CD14-positive monocyte (primary cell): Measurements from ENCODE around the gene ABLIM3. TPM values are rescaled to one million over a fixed set of nuclear protein-coding genes. Genes with fewer than 3 reads are reported as not detected.

Source experiments
- DNase-seq, 3 donors: peaks; one replicate each; pipeline ENCODE4 v3.0.0-alpha.2; 2011 to 2022
- H2AFZ ChIP-seq: 2 replicates; pipeline ENCODE4 v1.6.0; 2012; ENCODE audit warnings: mild to moderate bottlenecking, low read depth, low read length, inconsistent platforms; ENCODE audit not compliant: insufficient read depth, poor library complexity, severe bottlenecking
- H3K27ac ChIP-seq, 2 donors: 1 replicate in 1 of 2; 2 replicates in 1 of 2; pipeline ENCODE4 v1.5.1; 2012 to 2013; ENCODE audit warnings: low read length in 2 of 2, control low read depth in 1 of 2, inconsistent platforms in 1 of 2, low read depth in 1 of 2, mild to moderate bottlenecking in 1 of 2
- H3K27me3 ChIP-seq, 2 donors: one replicate each; pipeline versions ENCODE4 v1.6.0 to v1.6.1; 2011 to 2013; ENCODE audit warnings: low read length in 2 of 2; ENCODE audit not compliant: control insufficient read depth in 2 of 2, insufficient read depth in 2 of 2
- H3K36me3 ChIP-seq, 2 donors: replicated peaks in 1 of 2; 1 replicate in 1 of 2; 2 replicates in 1 of 2; pipeline versions ENCODE4 v1.5.1 to v1.6.1; 2012 to 2013; ENCODE audit warnings: low read length in 2 of 2, control low read depth in 1 of 2, inconsistent platforms in 1 of 2, mild to moderate bottlenecking in 1 of 2; ENCODE audit not compliant: insufficient read depth in 2 of 2, control insufficient read depth in 1 of 2
- H3K4me1 ChIP-seq, 2 donors: 1 replicate in 1 of 2; 2 replicates in 1 of 2; pipeline versions ENCODE4 v1.5.1 to v1.6.1; 2012 to 2013; ENCODE audit warnings: low read length in 2 of 2, control low read depth in 1 of 2, inconsistent platforms in 1 of 2, mild to moderate bottlenecking in 1 of 2, moderate library complexity in 1 of 2; ENCODE audit not compliant: insufficient read depth in 2 of 2, control insufficient read depth in 1 of 2
- H3K4me2 ChIP-seq: replicated peaks from 2 replicates; pipeline ENCODE3; 2012; ENCODE audit warnings: low read length, moderate library complexity, mild to moderate bottlenecking; ENCODE audit not compliant: poor library complexity, severe bottlenecking; ENCODE audit errors: extremely low read depth
- H3K4me3 ChIP-seq, 3 experiments: fragments of 200-600 bp in 1 of 3; sonication (generic) in 1 of 3; replicated peaks in 1 of 3; 1 replicate in 2 of 3; 2 replicates in 1 of 3; pipeline ENCODE4 v1.5.1; 2011 to 2013; ENCODE audit warnings: low read length in 3 of 3, mild to moderate bottlenecking in 3 of 3, control low read depth in 2 of 3, low read depth in 2 of 3, inconsistent platforms in 1 of 3, moderate library complexity in 1 of 3
- H3K79me2 ChIP-seq: 2 replicates; pipeline ENCODE4 v1.6.0; 2012; ENCODE audit warnings: mild to moderate bottlenecking, control low read depth, inconsistent platforms, low read length, moderate library complexity; ENCODE audit not compliant: insufficient read depth
- H3K9ac ChIP-seq: 2 replicates; pipeline ENCODE4 v1.6.0; 2017; ENCODE audit warnings: low read length, mild to moderate bottlenecking; ENCODE audit not compliant: insufficient read depth, poor library complexity, severe bottlenecking
- H3K9me3 ChIP-seq, 2 donors: replicated peaks in 1 of 2; 1 replicate in 1 of 2; 2 replicates in 1 of 2; pipeline versions ENCODE4 v1.5.1 to v1.6.1; 2012 to 2013; ENCODE audit warnings: low read length in 2 of 2, control low read depth in 1 of 2; ENCODE audit not compliant: control insufficient read depth in 1 of 2, insufficient read depth in 1 of 2
- H4K20me1 ChIP-seq: 2 replicates; pipeline ENCODE4 v1.6.0; 2012; ENCODE audit warnings: mild to moderate bottlenecking, low read length, control low read depth, moderate library complexity; ENCODE audit not compliant: insufficient read depth
- H3K27ac Mint-ChIP-seq, 7 donors: one replicate each; pipeline ENCODE4 v1.8.0; 2020; ENCODE audit warnings: mild to moderate bottlenecking in 7 of 7, mixed read lengths in 7 of 7, moderate library complexity in 6 of 7, inconsistent platforms in 2 of 7
- H3K27me3 Mint-ChIP-seq, 3 donors: one replicate each; pipeline ENCODE4 v1.8.0; 2021 to 2022; ENCODE audit warnings: low read depth in 3 of 3, mild to moderate bottlenecking in 3 of 3, mixed read lengths in 3 of 3, moderate library complexity in 3 of 3, inconsistent platforms in 1 of 3
- H3K36me3 Mint-ChIP-seq, 2 donors: one replicate each; pipeline ENCODE4 v1.8.0; 2020; ENCODE audit warnings: mixed read lengths in 2 of 2, inconsistent platforms in 1 of 2, mild to moderate bottlenecking in 1 of 2
- H3K4me1 Mint-ChIP-seq: one replicate; pipeline ENCODE4 v1.8.0; 2020; ENCODE audit warnings: mild to moderate bottlenecking, mixed read lengths
- H3K4me3 Mint-ChIP-seq, 2 donors: one replicate each; pipeline ENCODE4 v1.8.0; 2020; ENCODE audit warnings: mild to moderate bottlenecking in 2 of 2, mixed read lengths in 2 of 2, moderate library complexity in 1 of 2
- H3K9me3 Mint-ChIP-seq, 7 donors: one replicate each; pipeline ENCODE4 v1.8.0; 2020 to 2022; ENCODE audit warnings: mixed read lengths in 7 of 7, mild to moderate bottlenecking in 6 of 7, moderate library complexity in 6 of 7, inconsistent platforms in 2 of 7
- WGBS: methylation state at CpG from one replicate; pipeline ENCODE4 v1.1.5; 2013; ENCODE audit warnings: missing lambda C conversion rate; ENCODE audit not compliant: insufficient coverage; 5-methylcytosine and 5-hydroxymethylcytosine counted together
- intact Hi-C, 2 donors: fragments of 100-400 bp; cut with micrococcal nuclease; formaldehyde crosslinking; loops; one replicate each; pipeline versions ENCODE4 v1.15.0 to v1.15.1; 2023
- polyA plus RNA-seq, 3 donors: library from polyadenylated mRNA; depleted of rRNA in 1 of 3; unstranded in 2 of 3; stranded (reverse) in 1 of 3; fragments of 300-500 nt in 2 of 3; fragments of >200 nt in 1 of 3; fragmentation: Illumina TruSeq in 2 of 3; gene quantifications; 1 replicate in 2 of 3; 2 replicates in 1 of 3; pipeline ENCODE4 v1.2.3, GENCODE V29; 2012 to 2021
- TF ChIP-seq, protein P1 (sequence below): fragments of 200-600 bp; IDR thresholded peaks from one replicate; pipeline ENCODE4 v1.8.0; 2022; ENCODE audit warnings: antibody characterized with exemption, mild to moderate bottlenecking

Gene ABLIM3
- polyA plus RNA-seq, 3 donors, result 0.22 to 0.74 TPM; not detected in 1

DNA sequence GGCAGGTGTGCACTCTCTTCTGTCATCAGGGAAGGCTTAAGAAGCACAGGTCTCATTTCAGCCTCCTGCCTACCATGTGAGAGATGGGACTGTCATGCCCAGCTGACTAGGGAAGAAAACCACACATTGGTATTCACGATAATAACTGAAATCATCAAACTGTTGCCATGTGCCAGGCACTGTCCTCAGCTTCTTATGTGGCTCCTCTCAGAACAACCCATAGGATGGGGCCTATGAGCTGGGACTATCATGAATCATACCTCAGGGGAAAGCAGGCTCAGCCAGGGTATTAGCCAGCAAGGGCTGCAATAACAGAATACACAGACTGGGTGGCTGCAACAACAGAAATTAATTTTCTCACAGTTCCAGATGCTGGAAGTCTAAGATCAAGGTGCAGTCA, 133.6 kb downstream of the ABLIM3 start:
- no peak overlapping the region for H3K4me2 ChIP-seq
- Mint-ChIP-seq H3K9me3 (peaks cover 0 to 14% (median 7%) of the 10 kb centered on the region in 7 donors), H3K36me3 (peaks cover 2 to 12% of the 10 kb centered on the region in 2 donors), H3K4me1 (peaks cover 25% of the 10 kb centered on the region), H3K27ac (no peak overlapping the region), H3K4me3 (no peak overlapping the region), H3K27me3 (peaks cover 34 to 41% (median 40%) of the 10 kb centered on the region in 3 donors)
- H3K36me3 ChIP-seq, result no peaks in the 10 kb centered on the region
- WGBS, result no CpG with 5 or more reads among the region's 1 CpG
- intact Hi-C loops, result no loop called here
- no peaks in the 10 kb centered on the region for H4K20me1 ChIP-seq
- no peak overlapping the region for H3K27ac ChIP-seq
- no peak overlapping the region for H3K4me3 ChIP-seq
- no peak for DNase-seq
- no peak overlapping the region for H3K9ac ChIP-seq
- H3K79me2 ChIP-seq, result no peaks in the 10 kb centered on the region
- peaks cover 25 to 36% of the 10 kb centered on the region in 2 donors for H3K27me3 ChIP-seq
- H3K4me1 ChIP-seq, result peaks cover 12 to 17% of the 10 kb centered on the region in 2 donors
- H2AFZ ChIP-seq, result no peak overlapping the region
- peaks cover 0 to 5% of the 10 kb centered on the region in 2 donors for H3K9me3 ChIP-seq
- TF ChIP-seq, protein P1, sequence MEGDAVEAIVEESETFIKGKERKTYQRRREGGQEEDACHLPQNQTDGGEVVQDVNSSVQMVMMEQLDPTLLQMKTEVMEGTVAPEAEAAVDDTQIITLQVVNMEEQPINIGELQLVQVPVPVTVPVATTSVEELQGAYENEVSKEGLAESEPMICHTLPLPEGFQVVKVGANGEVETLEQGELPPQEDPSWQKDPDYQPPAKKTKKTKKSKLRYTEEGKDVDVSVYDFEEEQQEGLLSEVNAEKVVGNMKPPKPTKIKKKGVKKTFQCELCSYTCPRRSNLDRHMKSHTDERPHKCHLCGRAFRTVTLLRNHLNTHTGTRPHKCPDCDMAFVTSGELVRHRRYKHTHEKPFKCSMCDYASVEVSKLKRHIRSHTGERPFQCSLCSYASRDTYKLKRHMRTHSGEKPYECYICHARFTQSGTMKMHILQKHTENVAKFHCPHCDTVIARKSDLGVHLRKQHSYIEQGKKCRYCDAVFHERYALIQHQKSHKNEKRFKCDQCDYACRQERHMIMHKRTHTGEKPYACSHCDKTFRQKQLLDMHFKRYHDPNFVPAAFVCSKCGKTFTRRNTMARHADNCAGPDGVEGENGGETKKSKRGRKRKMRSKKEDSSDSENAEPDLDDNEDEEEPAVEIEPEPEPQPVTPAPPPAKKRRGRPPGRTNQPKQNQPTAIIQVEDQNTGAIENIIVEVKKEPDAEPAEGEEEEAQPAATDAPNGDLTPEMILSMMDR, result no peak

DNA sequence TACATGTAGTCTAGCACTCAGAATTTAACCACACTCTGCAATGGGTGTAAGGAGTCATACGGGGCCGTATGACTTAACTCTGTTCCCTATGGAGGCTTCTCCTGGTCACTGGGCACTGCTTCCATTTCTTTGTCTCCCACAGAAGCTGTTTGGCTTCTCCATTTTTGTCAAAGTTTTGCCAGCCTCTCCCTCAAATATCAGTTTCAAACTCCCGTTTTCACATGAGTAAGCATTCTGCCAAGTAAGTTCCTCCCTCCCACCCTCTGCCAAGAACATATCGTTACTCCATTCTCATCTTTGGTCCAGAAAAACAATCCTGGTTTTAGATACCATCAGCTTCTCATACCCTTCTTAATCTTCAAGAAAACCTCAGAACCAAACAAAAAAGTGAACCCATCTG, 136.5 kb downstream of the ABLIM3 start:
- H3K27me3 Mint-ChIP-seq, result peaks cover 12 to 15% (median 13%) of the 10 kb centered on the region in 3 donors
- no peaks in the 10 kb centered on the region for H3K9me3 ChIP-seq
- no peak for DNase-seq
- no peaks in the 10 kb centered on the region for H3K79me2 ChIP-seq
- TF ChIP-seq, protein P1, result no peak
- H4K20me1 ChIP-seq, result no peaks in the 10 kb centered on the region
- 0% methylated on average over 2 of the region's 4 CpGs for WGBS
- H3K4me3 Mint-ChIP-seq, result no peak overlapping the region
- peaks cover 0 to 2% of the 10 kb centered on the region in 2 donors for H3K36me3 Mint-ChIP-seq
- peaks cover 0 to 4% (median 0%) of the 10 kb centered on the region in 7 donors for H3K9me3 Mint-ChIP-seq
- no peak overlapping the region for H2AFZ ChIP-seq
- intact Hi-C loops, result no loop called here
- H3K4me1 ChIP-seq, result no peaks in the 10 kb centered on the region
- no peaks in the 10 kb centered on the region for H3K36me3 ChIP-seq
- H3K27ac Mint-ChIP-seq, result no peak overlapping the region
- no peak overlapping the region for H3K9ac ChIP-seq
- H3K27me3 ChIP-seq, result peaks cover 6 to 10% of the 10 kb centered on the region in 2 donors
- peaks cover 11% of the 10 kb centered on the region for H3K4me1 Mint-ChIP-seq
- no peak overlapping the region for H3K27ac ChIP-seq
- H3K4me2 ChIP-seq, result no peak overlapping the region
- no peak overlapping the region for H3K4me3 ChIP-seq
